Activated B cell treated with CpG ODN at 0.5 μM for 24 hours (primary cell): ENCODE measurements around the gene SURF1. TPM values are rescaled to one million over a fixed set of nuclear protein-coding genes. Genes with fewer than 3 reads are reported as not detected.
A peak's percentile ranks its signal among the peaks of the same experiment; 100 is the strongest.

Experiments used
- ATAC-seq: fragments of 200-7000 bp; cut with Tn5 transposase; one replicate; pipeline ENCODE4 v1.10.0; 2021; ENCODE audit warnings: low read depth, mild to moderate bottlenecking, moderate library complexity
- CTCF ChIA-PET: fragments of 350-600 bp; sonication (Branson Sonifier 250); formaldehyde crosslinking; loops from one replicate; lab custom pipeline; 2021; ENCODE audit warnings: antibody characterized with exemption; lab: Charles Lee
- POLR2A ChIA-PET: fragments of 350-600 bp; sonication (Branson Sonifier 250); formaldehyde crosslinking; loops from one replicate; lab custom pipeline; 2021; ENCODE audit warnings: antibody characterized with exemption; lab: Charles Lee
- DNase-seq: peaks from one replicate; pipeline ENCODE4 v3.0.0; 2022
- H3K27ac Mint-ChIP-seq: one replicate; pipeline ENCODE4 v1.8.0; 2020; ENCODE audit warnings: mixed read lengths
- H3K27me3 Mint-ChIP-seq: one replicate; pipeline ENCODE4 v1.8.0; 2021; ENCODE audit warnings: mixed read lengths
- H3K36me3 Mint-ChIP-seq: one replicate; pipeline ENCODE4 v1.8.0; 2021; ENCODE audit warnings: low read depth, mixed read lengths
- H3K4me1 Mint-ChIP-seq: one replicate; pipeline ENCODE4 v1.8.0; 2021; ENCODE audit warnings: mixed read lengths
- H3K4me3 Mint-ChIP-seq: one replicate; pipeline ENCODE4 v1.8.0; 2020; ENCODE audit warnings: mild to moderate bottlenecking, mixed read lengths
- H3K9me3 Mint-ChIP-seq: one replicate; pipeline ENCODE4 v1.8.0; 2020; ENCODE audit warnings: mixed read lengths
- intact Hi-C: fragments of 100-400 bp; cut with micrococcal nuclease; formaldehyde crosslinking; loops from one replicate; pipeline ENCODE4 v1.15.1; 2024
- total RNA-seq: library from RNA; stranded (reverse); gene quantifications from 2 replicates; pipeline ENCODE4 v1.2.3, GENCODE V29; 2022
- TF ChIP-seq, protein P1 (sequence below): fragments of 200-600 bp; IDR thresholded peaks from one replicate; pipeline ENCODE4 v1.8.0; 2022; ENCODE audit warnings: antibody characterized with exemption, mild to moderate bottlenecking

Gene SURF1
- total RNA-seq, 1 donor from 2014 or later, result 33.6 TPM

DNA sequence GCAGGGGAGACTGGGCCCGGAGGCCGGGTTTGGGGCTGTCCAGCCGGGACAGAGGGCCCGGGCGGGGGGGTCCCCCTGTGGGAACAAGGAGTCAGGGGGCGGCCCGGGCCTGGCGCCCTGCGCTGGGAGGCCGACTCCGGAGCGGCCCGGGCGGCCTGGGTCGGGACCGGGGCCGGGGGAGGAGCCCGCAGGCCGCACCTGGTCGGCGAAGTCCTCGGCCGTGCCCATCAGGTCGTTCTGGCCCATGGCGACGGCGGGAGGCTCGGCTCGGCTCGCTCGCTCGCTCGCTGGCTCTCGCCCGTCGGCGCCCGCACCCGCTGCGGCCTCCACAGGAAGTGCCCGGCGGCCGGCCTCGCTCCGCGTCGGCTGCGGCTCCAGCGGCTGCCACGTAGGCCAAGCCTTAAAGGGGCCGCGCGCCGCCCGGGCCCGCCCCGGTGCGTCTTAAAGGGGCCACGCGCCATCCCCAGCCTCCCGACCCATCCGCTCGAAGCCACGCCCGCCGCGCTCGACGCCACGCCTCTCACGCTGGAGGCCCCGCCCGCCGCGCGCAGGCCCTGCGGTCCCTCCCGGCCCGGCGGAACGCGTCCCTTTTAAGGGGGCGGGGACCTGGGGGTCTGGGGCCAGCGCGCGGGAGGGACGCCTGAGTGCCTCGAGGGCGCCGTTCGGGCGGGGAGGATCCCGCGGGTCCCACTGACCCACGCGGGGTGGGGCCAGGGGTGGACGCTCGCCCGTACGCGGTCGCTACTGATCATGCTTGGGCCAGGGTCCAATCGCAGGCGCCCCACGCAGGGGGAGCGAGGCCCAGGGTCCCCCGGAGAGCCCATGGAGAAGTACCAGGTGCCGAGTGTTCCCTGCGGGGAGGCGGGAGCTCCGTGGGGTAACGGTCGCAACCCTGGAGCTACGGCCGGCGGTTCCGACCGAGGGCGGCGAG is 19.7 kb upstream of the SURF1 start, which contains the start of the genes STKLD1 and SURF4:
TSS of gene STKLD1 (plus strand) at position 643 of the 931 bp plus-strand sequence. CDS start at position 751, 108 bp downstream.
TSS of gene SURF4 (minus strand) at position 337 of the 931 bp plus-strand sequence. CDS start at position 246, 91 bp downstream.
- H3K27ac Mint-ChIP-seq, result peak within 1 kb of the TSS; percentile 74
- ChIA-PET POLR2A (interaction anchor here (0.9 to 3.7 kb wide), 13 partner anchors 10 to 345 kb away, joined by 4 to 26 read pairs (median 5); partner anchors contain the start of genes GTF3C5, MED22, REXO4 and RPL7A), CTCF (no interaction called here)
- peaks cover 16% of the 10 kb centered on the region for H3K36me3 Mint-ChIP-seq
- peak within 1 kb of the TSS; percentile 91 for H3K4me3 Mint-ChIP-seq
- no peaks in the 10 kb centered on the region for H3K27me3 Mint-ChIP-seq
- no peaks in the 10 kb centered on the region for H3K9me3 Mint-ChIP-seq
- TF ChIP-seq, protein P1, sequence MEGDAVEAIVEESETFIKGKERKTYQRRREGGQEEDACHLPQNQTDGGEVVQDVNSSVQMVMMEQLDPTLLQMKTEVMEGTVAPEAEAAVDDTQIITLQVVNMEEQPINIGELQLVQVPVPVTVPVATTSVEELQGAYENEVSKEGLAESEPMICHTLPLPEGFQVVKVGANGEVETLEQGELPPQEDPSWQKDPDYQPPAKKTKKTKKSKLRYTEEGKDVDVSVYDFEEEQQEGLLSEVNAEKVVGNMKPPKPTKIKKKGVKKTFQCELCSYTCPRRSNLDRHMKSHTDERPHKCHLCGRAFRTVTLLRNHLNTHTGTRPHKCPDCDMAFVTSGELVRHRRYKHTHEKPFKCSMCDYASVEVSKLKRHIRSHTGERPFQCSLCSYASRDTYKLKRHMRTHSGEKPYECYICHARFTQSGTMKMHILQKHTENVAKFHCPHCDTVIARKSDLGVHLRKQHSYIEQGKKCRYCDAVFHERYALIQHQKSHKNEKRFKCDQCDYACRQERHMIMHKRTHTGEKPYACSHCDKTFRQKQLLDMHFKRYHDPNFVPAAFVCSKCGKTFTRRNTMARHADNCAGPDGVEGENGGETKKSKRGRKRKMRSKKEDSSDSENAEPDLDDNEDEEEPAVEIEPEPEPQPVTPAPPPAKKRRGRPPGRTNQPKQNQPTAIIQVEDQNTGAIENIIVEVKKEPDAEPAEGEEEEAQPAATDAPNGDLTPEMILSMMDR, result no peak
- H3K4me1 Mint-ChIP-seq, result peaks cover 39% of the 10 kb centered on the region
- peak; percentile 96 for ATAC-seq
- peak; percentile 99 for DNase-seq
- intact Hi-C loops, result loop anchor here (1.0 to 10.0 kb wide), 8 partner anchors 20 to 759 kb away; partner anchors contain the start of genes BRD3OS, CACFD1, MED22 and REXO4

GRCh38 chr9:133375116-133375723 is 18.9 kb upstream of the SURF1 start:
- no peak for ATAC-seq
- CTCF ChIA-PET, result no interaction called here
- no peak for DNase-seq
- H3K4me3 Mint-ChIP-seq, result peak overlapping the region; percentile 91
- H3K4me1 Mint-ChIP-seq, result peaks cover 47% of the 10 kb centered on the region
- H3K9me3 Mint-ChIP-seq, result no peaks in the 10 kb centered on the region
- H3K27ac Mint-ChIP-seq, result peak overlapping the region; percentile 74
- no peaks in the 10 kb centered on the region for H3K27me3 Mint-ChIP-seq
- peaks cover 22% of the 10 kb centered on the region for H3K36me3 Mint-ChIP-seq
- TF ChIP-seq, protein P1, result no peak
- POLR2A ChIA-PET, result interaction anchor here (1.4 to 3.7 kb wide), 4 partner anchors 19 to 104 kb away, joined by 4 to 26 read pairs (median 11); partner anchors contain the start of genes MED22, REXO4, RPL7A and SLC2A6
- intact Hi-C loops, result loop anchor here (10.0 kb wide), 2 partner anchors 650 to 760 kb away; partner anchors contain the start of genes BRD3OS and WDR5

GRCh38 chr9:133374612-133375115 is 18.4 kb upstream of the SURF1 start:
- peaks cover 28% of the 10 kb centered on the region for H3K36me3 Mint-ChIP-seq
- ATAC-seq (no peak), DNase-seq (no peak)
- intact Hi-C loops, result loop anchor here (10.0 kb wide), 2 partner anchors 650 to 760 kb away; partner anchors contain the start of genes BRD3OS and WDR5
- peaks cover 52% of the 10 kb centered on the region for H3K4me1 Mint-ChIP-seq
- CTCF ChIA-PET, result no interaction called here
- no peaks in the 10 kb centered on the region for H3K9me3 Mint-ChIP-seq
- POLR2A ChIA-PET, result interaction anchor here (0.7 to 3.7 kb wide), 5 partner anchors 9 to 104 kb away, joined by 4 to 26 read pairs (median 6); partner anchors contain the start of genes MED22, REXO4, RPL7A and SLC2A6
- H3K27ac Mint-ChIP-seq, result peak overlapping the region; percentile 74
- no peaks in the 10 kb centered on the region for H3K27me3 Mint-ChIP-seq
- peak overlapping the region; percentile 91 for H3K4me3 Mint-ChIP-seq
- TF ChIP-seq, protein P1, result no peak

DNA sequence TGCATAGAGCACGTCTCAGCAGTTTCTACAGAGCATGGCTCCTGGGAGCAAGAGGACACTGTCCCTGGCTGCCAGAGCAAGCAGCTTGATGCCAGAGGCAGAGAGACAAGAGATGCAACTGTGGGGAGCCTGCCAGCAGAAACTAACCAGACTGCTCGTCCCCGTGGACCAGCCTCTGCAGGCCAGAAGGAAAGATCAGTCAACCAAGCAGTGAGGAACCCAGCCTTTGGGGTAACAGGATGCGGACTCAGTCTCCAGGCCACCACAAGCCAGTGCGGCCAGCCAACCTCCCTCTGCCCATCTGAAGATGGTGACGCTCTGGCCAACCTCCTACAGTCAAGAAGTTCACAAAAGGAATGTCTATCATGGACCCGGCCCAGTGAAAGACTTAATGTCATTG is 15.9 kb upstream of the SURF1 start:
- ATAC-seq (no peak), DNase-seq (no peak)
- Mint-ChIP-seq H3K4me3 (no peak overlapping the region), H3K9me3 (no peaks in the 10 kb centered on the region), H3K27me3 (no peaks in the 10 kb centered on the region), H3K4me1 (peaks cover 67% of the 10 kb centered on the region), H3K27ac (no peak overlapping the region), H3K36me3 (peaks cover 41% of the 10 kb centered on the region)
- ChIA-PET POLR2A (interaction anchor here (0.6 to 3.7 kb wide), 2 partner anchors 16 to 87 kb away, joined by 3 to 26 read pairs; partner anchors contain the start of genes CACFD1, SURF1 and SURF2), CTCF (interaction anchor here (1.4 kb wide), 1 partner anchor 185 kb away, joined by 4 read pairs; no protein-coding TSS in a partner anchor)
- intact Hi-C loops, result loop anchor here (10.0 kb wide), 2 partner anchors 653 to 763 kb away; partner anchors contain the start of genes BRD3OS and WDR5
- TF ChIP-seq, protein P1, result no peak
